Gastroesophageal sphincter (tissue), 4 donors: ENCODE results near the gene C20orf144. TPM values are rescaled to one million over a fixed set of nuclear protein-coding genes. Genes with fewer than 3 reads are reported as not detected.

Experiments
- ATAC-seq: fragments of 150-250 bp; one replicate; pipeline ENCODE4 v1.9.1; 2016; ENCODE audit warnings: mild to moderate bottlenecking, moderate library complexity
- H3K27ac ChIP-seq, 4 donors: fragments of 200-600 bp; sonication (generic) in 3 of 4; 1 replicate in 3 of 4; 2 replicates in 1 of 4; pipeline ENCODE4 v1.5.1; 2016 to 2019
- H3K27me3 ChIP-seq: fragments of 200-600 bp; sonication (generic); one replicate; pipeline ENCODE4 v1.5.1; 2019
- H3K36me3 ChIP-seq, 2 donors: fragments of 200-600 bp; sonication (generic); one replicate each; pipeline ENCODE4 v1.5.1; 2019; ENCODE audit warnings: control low read depth in 1 of 2
- H3K4me1 ChIP-seq, 3 donors: fragments of 200-600 bp; sonication (generic); 1 replicate in 2 of 3; 2 replicates in 1 of 3; pipeline ENCODE4 v1.5.1; 2016 to 2019; ENCODE audit warnings: control low read depth in 2 of 3
- H3K4me3 ChIP-seq, 2 donors: fragments of 200-600 bp; sonication (generic); one replicate each; pipeline ENCODE4 v1.5.1; 2019; ENCODE audit warnings: mild to moderate bottlenecking in 1 of 2, moderate library complexity in 1 of 2
- H3K9me3 ChIP-seq, 3 donors: fragments of 200-600 bp; sonication (generic); one replicate each; pipeline ENCODE4 v1.5.1; 2017 to 2019; ENCODE audit warnings: control low read depth in 2 of 3
- EP300 ChIP-seq: sonication (generic); formaldehyde crosslinking; IDR thresholded peaks from one replicate; pipeline ENCODE4 v1.6.1; 2017; ENCODE audit warnings: antibody characterized with exemption, mild to moderate bottlenecking
- POLR2A ChIP-seq, 2 donors: fragments of 450-650 bp; IDR thresholded peaks; one replicate each; pipeline ENCODE4 v1.6.1; 2017; ENCODE audit warnings: antibody characterized with exemption in 2 of 2, mild to moderate bottlenecking in 2 of 2, moderate library complexity in 1 of 2
- POLR2AphosphoS5 ChIP-seq: sonication (generic); formaldehyde crosslinking; IDR thresholded peaks from one replicate; pipeline ENCODE4 v1.6.1; 2017; ENCODE audit warnings: antibody characterized with exemption
- WGBS, 2 donors: methylation state at CpG; one replicate each; pipeline ENCODE4 v1.1.5; 2018; ENCODE audit warnings: low coverage in 1 of 2; 5-methylcytosine and 5-hydroxymethylcytosine counted together
- total RNA-seq, 4 donors: library from RNA; depleted of rRNA; stranded (reverse); fragments of >200 nt; gene quantifications; one replicate each; pipeline ENCODE4 v1.1.0, GENCODE V29; 2016
- TF ChIP-seq, protein P1 (sequence below), 4 experiments: fragments of 200-600 bp in 2 of 4; fragments of 450-650 bp in 2 of 4; sonication (generic) in 1 of 4; IDR thresholded peaks; one replicate each; pipeline ENCODE4 v1.5.1; 2017 to 2019; ENCODE audit warnings: antibody characterized with exemption in 4 of 4, mild to moderate bottlenecking in 2 of 4, moderate library complexity in 2 of 4

The C20orf144 gene
- not detected for total RNA-seq

DNA sequence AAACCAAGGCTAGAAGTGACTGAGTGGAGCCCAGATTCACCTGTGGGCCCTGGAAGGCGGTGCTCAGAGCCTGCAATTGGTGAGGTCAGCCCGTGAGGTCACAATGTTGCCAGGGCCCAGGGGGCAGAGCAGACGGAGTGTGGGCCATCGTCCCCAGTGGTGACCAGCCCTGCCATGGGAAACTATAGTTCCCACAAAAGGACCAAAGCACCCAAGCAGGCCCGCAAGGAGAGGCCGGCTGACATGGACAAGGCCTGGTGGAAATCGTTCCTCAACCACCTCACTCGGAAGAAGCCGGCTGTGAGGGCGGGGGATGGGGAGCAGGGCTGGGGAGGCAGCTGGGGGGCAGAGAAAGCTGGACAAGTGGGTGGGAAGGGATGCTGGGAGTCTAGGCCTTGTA, at the start of gene C20orf144:
Gene C20orf144 (plus strand): TSS at position 156 of the 400 bp plus-strand sequence. CDS start 19 bp downstream, at position 175.
- 86 to 100% methylated on average over 1 to 8 of the region's 10 CpGs for WGBS, 2 donors
- H3K9me3 ChIP-seq = no peaks in the 10 kb centered on the region
- H3K36me3 ChIP-seq = peaks cover 0 to 38% of the 10 kb centered on the region in 2 donors
- TF ChIP-seq POLR2AphosphoS5 = no peak
- no peak for TF ChIP-seq EP300
- no peak for TF ChIP-seq POLR2A (IDR thresholded peaks at IDR 0.05)
- TF ChIP-seq, protein P1, sequence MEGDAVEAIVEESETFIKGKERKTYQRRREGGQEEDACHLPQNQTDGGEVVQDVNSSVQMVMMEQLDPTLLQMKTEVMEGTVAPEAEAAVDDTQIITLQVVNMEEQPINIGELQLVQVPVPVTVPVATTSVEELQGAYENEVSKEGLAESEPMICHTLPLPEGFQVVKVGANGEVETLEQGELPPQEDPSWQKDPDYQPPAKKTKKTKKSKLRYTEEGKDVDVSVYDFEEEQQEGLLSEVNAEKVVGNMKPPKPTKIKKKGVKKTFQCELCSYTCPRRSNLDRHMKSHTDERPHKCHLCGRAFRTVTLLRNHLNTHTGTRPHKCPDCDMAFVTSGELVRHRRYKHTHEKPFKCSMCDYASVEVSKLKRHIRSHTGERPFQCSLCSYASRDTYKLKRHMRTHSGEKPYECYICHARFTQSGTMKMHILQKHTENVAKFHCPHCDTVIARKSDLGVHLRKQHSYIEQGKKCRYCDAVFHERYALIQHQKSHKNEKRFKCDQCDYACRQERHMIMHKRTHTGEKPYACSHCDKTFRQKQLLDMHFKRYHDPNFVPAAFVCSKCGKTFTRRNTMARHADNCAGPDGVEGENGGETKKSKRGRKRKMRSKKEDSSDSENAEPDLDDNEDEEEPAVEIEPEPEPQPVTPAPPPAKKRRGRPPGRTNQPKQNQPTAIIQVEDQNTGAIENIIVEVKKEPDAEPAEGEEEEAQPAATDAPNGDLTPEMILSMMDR (IDR thresholded peaks at IDR 0.05) = no peak
- H3K27ac ChIP-seq = peak within 1 kb of the TSS; percentile 9 to 93 (median 90)
- H3K4me3 ChIP-seq = peak within 1 kb of the TSS; percentile 43 to 62
- ATAC-seq = no peak
- no peaks in the 10 kb centered on the region for H3K27me3 ChIP-seq
- peaks cover 0 to 44% (median 13%) of the 10 kb centered on the region in 3 donors for H3K4me1 ChIP-seq

DNA sequence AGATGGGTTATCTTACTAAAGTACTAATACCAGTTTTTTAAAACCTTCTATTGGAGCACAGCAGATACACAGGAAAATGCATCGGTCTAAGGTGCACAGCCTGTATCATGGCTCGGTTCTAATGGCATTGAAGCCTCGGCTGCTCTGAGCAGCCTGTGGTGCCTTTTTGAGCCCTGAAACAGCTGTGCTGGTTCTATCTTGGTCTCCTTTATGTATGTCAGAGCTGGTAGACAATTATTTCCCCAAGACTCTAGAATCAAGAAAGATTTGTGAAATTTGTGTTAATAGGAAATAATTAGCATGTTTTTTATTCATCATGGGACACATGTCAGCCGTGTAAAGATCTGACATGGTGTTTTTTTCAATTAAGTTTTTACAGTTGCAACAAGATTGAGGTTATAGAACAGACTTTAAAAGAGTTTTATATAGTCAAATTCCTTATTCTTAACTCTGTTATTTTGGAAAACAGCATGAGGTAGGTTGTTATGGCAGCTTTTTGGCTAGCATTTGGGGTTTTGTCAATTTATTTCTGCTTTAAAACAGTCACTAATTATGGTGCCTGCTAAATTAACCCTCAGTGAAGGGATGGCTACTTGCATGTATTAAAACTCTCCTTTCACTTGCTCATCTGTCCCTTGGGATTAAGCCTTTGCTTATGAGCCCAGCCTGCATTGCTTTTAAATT, 40.3 kb upstream of the C20orf144 start:
- no peak for TF ChIP-seq EP300
- TF ChIP-seq POLR2AphosphoS5 = no peak
- TF ChIP-seq POLR2A (IDR thresholded peaks at IDR 0.05) = no peak
- TF ChIP-seq, protein P1 (IDR thresholded peaks at IDR 0.05) = no peak
- Histone ChIP-seq H3K4me1 (no peaks in the 10 kb centered on the region), H3K27me3 (no peaks in the 10 kb centered on the region), H3K9me3 (no peaks in the 10 kb centered on the region), H3K27ac (no peak overlapping the region), H3K36me3 (peaks cover 0 to 61% of the 10 kb centered on the region in 2 donors), H3K4me3 (no peak overlapping the region)
- ATAC-seq = no peak
- WGBS, 2 donors = 72 to 95% methylated on average over 4 of the region's 4 CpGs

DNA sequence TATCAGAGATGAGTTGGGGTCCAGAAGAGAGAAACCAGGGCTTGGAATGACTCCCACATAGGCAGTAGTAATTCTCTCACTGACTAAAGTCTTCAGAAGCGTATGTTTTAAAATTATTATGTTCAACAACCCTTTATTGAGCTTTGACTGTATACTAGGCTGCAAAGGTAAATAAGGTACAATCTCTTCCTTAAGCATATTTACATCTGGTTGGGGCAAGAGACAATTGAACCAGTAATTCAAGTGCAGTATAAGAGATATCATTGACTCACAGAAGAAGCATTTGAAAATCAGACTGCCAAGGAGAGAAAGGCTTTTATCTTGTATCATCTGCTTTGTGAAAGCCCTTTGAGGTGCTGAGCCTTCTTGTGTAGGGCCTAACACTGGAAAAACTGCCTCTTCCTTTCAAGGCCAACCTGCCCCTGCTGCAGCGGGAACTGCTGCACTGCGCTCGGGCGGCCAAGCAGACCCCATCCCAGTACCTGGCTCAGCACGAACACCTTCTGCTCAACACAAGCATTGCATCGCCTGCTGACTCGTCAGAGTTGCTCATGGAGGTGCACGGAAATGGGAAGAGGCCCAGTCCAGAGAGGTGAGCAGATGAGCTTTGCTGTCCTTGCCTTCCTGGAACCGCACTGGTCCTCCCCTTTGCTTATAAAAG, 39.3 kb upstream of the C20orf144 start:
- Histone ChIP-seq H3K36me3 (peaks cover 0 to 65% of the 10 kb centered on the region in 2 donors), H3K27me3 (no peaks in the 10 kb centered on the region)

DNA sequence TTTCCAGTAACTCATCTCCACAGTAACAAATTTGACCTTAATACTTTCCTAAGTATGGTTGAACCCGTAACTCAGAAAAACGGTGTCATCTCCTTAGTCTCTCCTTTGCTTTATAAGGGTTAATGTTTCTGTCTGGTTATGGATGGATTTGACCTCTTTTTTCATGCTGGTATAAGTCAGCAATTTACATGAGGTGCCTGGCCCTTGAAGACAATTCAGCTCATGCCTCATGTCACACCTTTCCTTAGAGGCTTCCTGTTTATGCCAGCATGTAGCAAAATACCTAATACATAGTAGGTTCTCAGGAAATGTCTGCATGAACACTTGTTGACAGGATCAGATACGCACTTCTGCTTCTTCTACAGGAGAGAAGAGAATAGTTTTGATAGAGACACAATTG, 37.7 kb upstream of the C20orf144 start:
- Histone ChIP-seq H3K4me3 (no peak overlapping the region), H3K9me3 (no peaks in the 10 kb centered on the region), H3K36me3 (peaks cover 0 to 80% of the 10 kb centered on the region in 2 donors), H3K27ac (no peak overlapping the region), H3K4me1 (no peaks in the 10 kb centered on the region), H3K27me3 (no peaks in the 10 kb centered on the region)
- WGBS, 2 donors = 82 to 94% methylated on average over 2 to 3 of the region's 3 CpGs
- no peak for TF ChIP-seq EP300
- no peak for TF ChIP-seq POLR2A (IDR thresholded peaks at IDR 0.05)
- TF ChIP-seq, protein P1 (IDR thresholded peaks at IDR 0.05) = no peak
- no peak for TF ChIP-seq POLR2AphosphoS5
- ATAC-seq = no peak

More for the DNA sequence above, 39.3 kb upstream of the C20orf144 start:
- Histone ChIP-seq H3K4me3 (no peak overlapping the region), H3K27ac (no peak overlapping the region), H3K4me1 (no peaks in the 10 kb centered on the region), H3K9me3 (no peaks in the 10 kb centered on the region)
- TF ChIP-seq EP300 (no peak), POLR2A (IDR thresholded peaks at IDR 0.05) (no peak), POLR2AphosphoS5 (no peak)
- TF ChIP-seq, protein P1 (IDR thresholded peaks at IDR 0.05) = no peak
- no peak for ATAC-seq
- 82 to 92% methylated on average over 1 to 2 of the region's 10 CpGs for WGBS, 2 donors
